Raji (cell line): Measurements from ENCODE around the gene IL4R.

Experiments used
- POLR2A ChIP-seq: IDR thresholded peaks from 2 replicates; pipeline ENCODE4 v1.6.1; 2011; ENCODE audit warnings: low read depth, low read length, control low read depth; ENCODE audit not compliant: insufficient read depth

Gene IL4R

GRCh38 chr16:27398894-27399853, 85.4 kb downstream of the IL4R start:
- no peak for TF ChIP-seq POLR2A

GRCh38 chr16:27399969-27400368, 86.2 kb downstream of the IL4R start:
- TF ChIP-seq POLR2A: no peak

- no peak for TF ChIP-seq POLR2A
Measured at GRCh38 chr16:27400751-27401620, 87.2 kb downstream of the IL4R start.

GRCh38 chr16:27401768-27402568, 88.2 kb downstream of the IL4R start, which contains the start of gene IL21R:
Gene IL21R, plus strand, starts transcription at chr16:27402174. Its CDS starts 27,898 bp downstream, at chr16:27430072.
- peak; percentile 89 for TF ChIP-seq POLR2A

- TF ChIP-seq POLR2A: no peak
Measured at GRCh38 chr16:27402569-27402963, 88.8 kb downstream of the IL4R start.

- peak; percentile 30; the same call in 1 of the 2 replicates for TF ChIP-seq POLR2A
Measured at GRCh38 chr16:27402964-27403600, 89.3 kb downstream of the IL4R start.

GRCh38 chr16:27403601-27403992, 89.8 kb downstream of the IL4R start:
- no peak for TF ChIP-seq POLR2A

- TF ChIP-seq POLR2A: no peak
Measured at GRCh38 chr16:27404163-27404823, 90.5 kb downstream of the IL4R start.

- no peak for TF ChIP-seq POLR2A
Measured at GRCh38 chr16:27405546-27406451, 92.0 kb downstream of the IL4R start.

- TF ChIP-seq POLR2A: no peak
Measured at GRCh38 chr16:27406511-27407128, 92.8 kb downstream of the IL4R start.

- TF ChIP-seq POLR2A: no peak
Measured at GRCh38 chr16:27407133-27407532, 93.4 kb downstream of the IL4R start.

- no peak for TF ChIP-seq POLR2A
Measured at GRCh38 chr16:27408012-27408601, 94.3 kb downstream of the IL4R start.
